Stimulated activated naive CD8-positive, alpha-beta T cell treated with anti-CD3 and anti-CD28 coated beads, Interleukin-15, amount 100 ng/mL, for 72 hours (primary cell): Measurements from ENCODE around the gene CYP46A1.

ENCODE experiments used
- ATAC-seq: fragments of 150-1000 bp; cut with Tn5 transposase; 2 replicates; pipeline ENCODE4 v1.10.0; 2021; ENCODE audit warnings: mild to moderate bottlenecking, moderate library complexity
- DNase-seq, 2 donors: peaks; one replicate each; pipeline ENCODE4 v3.0.0; 2021 to 2022
- H3K27ac Mint-ChIP-seq, 2 donors: one replicate each; pipeline ENCODE4 v1.8.0; 2022; ENCODE audit warnings: mild to moderate bottlenecking in 2 of 2, mixed read lengths in 2 of 2, moderate library complexity in 2 of 2
- H3K27me3 Mint-ChIP-seq: one replicate; pipeline ENCODE4 v1.8.0; 2022; ENCODE audit warnings: mixed read lengths
- H3K4me1 Mint-ChIP-seq: one replicate; pipeline ENCODE4 v1.8.0; 2022; ENCODE audit warnings: mild to moderate bottlenecking, mixed read lengths
- H3K4me3 Mint-ChIP-seq, 2 donors: one replicate each; pipeline ENCODE4 v1.8.0; 2022; ENCODE audit warnings: mild to moderate bottlenecking in 2 of 2, mixed read lengths in 2 of 2, moderate library complexity in 1 of 2
- H3K9me3 Mint-ChIP-seq, 2 donors: one replicate each; pipeline ENCODE4 v1.8.0; 2022; ENCODE audit warnings: mixed read lengths in 2 of 2

CYP46A1 gene

GRCh38 chr14:99732436-99733210 is 48.5 kb downstream of the CYP46A1 start:
- no peaks in the 10 kb centered on the region for H3K9me3 Mint-ChIP-seq
- ATAC-seq (no peak), DNase-seq (no peak)
- peaks cover 7% of the 10 kb centered on the region for H3K4me1 Mint-ChIP-seq
- H3K27me3 Mint-ChIP-seq: peaks cover 81% of the 10 kb centered on the region
- H3K4me3 Mint-ChIP-seq: no peak overlapping the region
- H3K27ac Mint-ChIP-seq: no peak overlapping the region

- no peaks in the 10 kb centered on the region for H3K9me3 Mint-ChIP-seq
- H3K27me3 Mint-ChIP-seq: peaks cover 84% of the 10 kb centered on the region
- H3K4me1 Mint-ChIP-seq: peaks cover 7% of the 10 kb centered on the region
- DNase-seq: no peak
- no peak for ATAC-seq
- H3K4me3 Mint-ChIP-seq: no peak overlapping the region
- H3K27ac Mint-ChIP-seq: no peak overlapping the region
Measured at GRCh38 chr14:99733211-99733539, 49.1 kb downstream of the CYP46A1 start.

- ATAC-seq (no peak), DNase-seq (no peak)
- H3K27ac Mint-ChIP-seq: no peak overlapping the region
- H3K9me3 Mint-ChIP-seq: no peaks in the 10 kb centered on the region
- H3K4me1 Mint-ChIP-seq: peaks cover 7% of the 10 kb centered on the region
- H3K27me3 Mint-ChIP-seq: peaks cover 84% of the 10 kb centered on the region
- H3K4me3 Mint-ChIP-seq: no peak overlapping the region
Measured at GRCh38 chr14:99733540-99734405, 49.7 kb downstream of the CYP46A1 start.

GRCh38 chr14:99734406-99735051 is 50.4 kb downstream of the CYP46A1 start:
- Mint-ChIP-seq H3K4me3 (no peak overlapping the region), H3K27ac (no peak overlapping the region), H3K4me1 (peaks cover 7% of the 10 kb centered on the region), H3K9me3 (no peaks in the 10 kb centered on the region), H3K27me3 (peaks cover 84% of the 10 kb centered on the region)
- DNase-seq: no peak
- no peak for ATAC-seq

- no peaks in the 10 kb centered on the region for H3K9me3 Mint-ChIP-seq
- H3K4me1 Mint-ChIP-seq: peaks cover 7% of the 10 kb centered on the region
- H3K4me3 Mint-ChIP-seq: no peak overlapping the region
- peaks cover 87% of the 10 kb centered on the region for H3K27me3 Mint-ChIP-seq
- ATAC-seq (no peak), DNase-seq (no peak)
- no peak overlapping the region for H3K27ac Mint-ChIP-seq
Measured at GRCh38 chr14:99735189-99736135, 51.4 kb downstream of the CYP46A1 start.

GRCh38 chr14:99736603-99737371 is 52.7 kb downstream of the CYP46A1 start:
- DNase-seq: no peak
- H3K4me1 Mint-ChIP-seq: peaks cover 7% of the 10 kb centered on the region
- H3K4me3 Mint-ChIP-seq: no peak overlapping the region
- no peaks in the 10 kb centered on the region for H3K9me3 Mint-ChIP-seq
- no peak for ATAC-seq
- no peak overlapping the region for H3K27ac Mint-ChIP-seq
- peaks cover 90% of the 10 kb centered on the region for H3K27me3 Mint-ChIP-seq

GRCh38 chr14:99737451-99737951 is 53.4 kb downstream of the CYP46A1 start:
- Mint-ChIP-seq H3K4me1 (peaks cover 7% of the 10 kb centered on the region), H3K4me3 (no peak overlapping the region), H3K9me3 (no peaks in the 10 kb centered on the region), H3K27me3 (peaks cover 85% of the 10 kb centered on the region), H3K27ac (no peak overlapping the region)
- no peak for DNase-seq
- no peak for ATAC-seq

- no peaks in the 10 kb centered on the region for H3K9me3 Mint-ChIP-seq
- peaks cover 7% of the 10 kb centered on the region for H3K4me1 Mint-ChIP-seq
- H3K27me3 Mint-ChIP-seq: peaks cover 79% of the 10 kb centered on the region
- H3K4me3 Mint-ChIP-seq: no peak overlapping the region
- no peak for DNase-seq
- no peak overlapping the region for H3K27ac Mint-ChIP-seq
- no peak for ATAC-seq
Measured at GRCh38 chr14:99737956-99738667, 54.0 kb downstream of the CYP46A1 start.

- H3K27me3 Mint-ChIP-seq: peaks cover 61% of the 10 kb centered on the region
- no peak for ATAC-seq
Measured at GRCh38 chr14:99740411-99740810, 56.3 kb downstream of the CYP46A1 start.

GRCh38 chr14:99741227-99741976 is 57.3 kb downstream of the CYP46A1 start:
- no peak for ATAC-seq
- Mint-ChIP-seq H3K9me3 (no peaks in the 10 kb centered on the region), H3K4me3 (no peak overlapping the region), H3K27ac (no peak overlapping the region), H3K27me3 (peaks cover 59% of the 10 kb centered on the region), H3K4me1 (peaks cover 15% of the 10 kb centered on the region)
- DNase-seq: no peak

More at GRCh38 chr14:99740411-99740810, 56.3 kb downstream of the CYP46A1 start:
- H3K4me1 Mint-ChIP-seq: peaks cover 7% of the 10 kb centered on the region
- no peak overlapping the region for H3K4me3 Mint-ChIP-seq
- no peak overlapping the region for H3K27ac Mint-ChIP-seq
- no peak for DNase-seq
- no peaks in the 10 kb centered on the region for H3K9me3 Mint-ChIP-seq

GRCh38 chr14:99742074-99742473 is 58.0 kb downstream of the CYP46A1 start:
- no peak overlapping the region for H3K27ac Mint-ChIP-seq
- H3K9me3 Mint-ChIP-seq: no peaks in the 10 kb centered on the region
- H3K4me3 Mint-ChIP-seq: no peak overlapping the region

GRCh38 chr14:99742509-99743487 is 58.7 kb downstream of the CYP46A1 start:
- no peak overlapping the region for H3K4me3 Mint-ChIP-seq
- ATAC-seq (no peak), DNase-seq (no peak)
- no peak overlapping the region for H3K27ac Mint-ChIP-seq
- H3K4me1 Mint-ChIP-seq: peaks cover 16% of the 10 kb centered on the region
- H3K9me3 Mint-ChIP-seq: no peaks in the 10 kb centered on the region
- peaks cover 52% of the 10 kb centered on the region for H3K27me3 Mint-ChIP-seq

More at GRCh38 chr14:99742074-99742473, 58.0 kb downstream of the CYP46A1 start:
- H3K4me1 Mint-ChIP-seq: peaks cover 18% of the 10 kb centered on the region
- DNase-seq: no peak
- peaks cover 55% of the 10 kb centered on the region for H3K27me3 Mint-ChIP-seq
- no peak for ATAC-seq
